RWPE1 (cell line): ENCODE data around the gene NFAM1.

Experiments
- CTCF ChIA-PET: fragments of 350-600 bp; sonication (Branson Sonifier 250); formaldehyde crosslinking; extraction: SDS; loops from one replicate; lab custom pipeline; 2021; lab: Yijun Ruan, JAX
- POLR2A ChIA-PET: fragments of 400-600 bp; formaldehyde crosslinking; extraction: SDS; loops from one replicate; lab custom pipeline; 2020; ENCODE audit warnings: antibody characterized with exemption; ENCODE audit not compliant: low non-redundant PET; lab: Yijun Ruan, JAX
- DNase-seq: peaks from one replicate; pipeline ENCODE4 v3.0.0; 2012; ENCODE audit warnings: low spot score
- H3K27ac ChIP-seq: fragments of 450-650 bp; 2 replicates; pipeline ENCODE4 v1.5.1; 2017
- CTCF ChIP-seq: fragments of 450-650 bp; conservative IDR thresholded peaks from 2 replicates; pipeline ENCODE4 v1.5.1; 2017; ENCODE audit warnings: low read depth, mild to moderate bottlenecking

The NFAM1 gene

DNA sequence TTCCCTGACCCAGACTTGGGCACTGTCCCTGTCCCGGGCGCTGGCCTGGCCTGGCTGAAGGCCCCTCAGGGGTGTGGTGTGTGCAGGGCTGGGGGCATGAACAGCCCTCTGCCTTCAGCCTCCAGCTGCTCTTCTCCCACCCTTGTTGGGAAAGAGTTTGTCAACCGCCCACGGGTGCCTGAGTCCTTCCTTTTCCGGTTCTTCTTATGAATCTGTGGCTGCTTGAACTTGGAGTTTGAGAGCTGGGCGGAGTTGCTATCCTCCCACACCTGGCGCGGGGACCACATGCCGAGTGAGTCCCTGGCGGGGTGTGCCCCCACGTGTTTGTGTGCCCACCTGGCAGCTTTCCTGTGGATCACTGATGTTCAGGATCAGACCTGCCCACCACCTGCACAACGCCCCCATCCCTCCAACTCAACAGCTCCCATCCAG is 13.4 kb downstream of the NFAM1 start:
- no peak for DNase-seq
- H3K27ac ChIP-seq = peak overlapping the region; percentile 51
- ChIA-PET POLR2A (no interaction called here), CTCF (no interaction called here)
- no peak for TF ChIP-seq CTCF

DNA sequence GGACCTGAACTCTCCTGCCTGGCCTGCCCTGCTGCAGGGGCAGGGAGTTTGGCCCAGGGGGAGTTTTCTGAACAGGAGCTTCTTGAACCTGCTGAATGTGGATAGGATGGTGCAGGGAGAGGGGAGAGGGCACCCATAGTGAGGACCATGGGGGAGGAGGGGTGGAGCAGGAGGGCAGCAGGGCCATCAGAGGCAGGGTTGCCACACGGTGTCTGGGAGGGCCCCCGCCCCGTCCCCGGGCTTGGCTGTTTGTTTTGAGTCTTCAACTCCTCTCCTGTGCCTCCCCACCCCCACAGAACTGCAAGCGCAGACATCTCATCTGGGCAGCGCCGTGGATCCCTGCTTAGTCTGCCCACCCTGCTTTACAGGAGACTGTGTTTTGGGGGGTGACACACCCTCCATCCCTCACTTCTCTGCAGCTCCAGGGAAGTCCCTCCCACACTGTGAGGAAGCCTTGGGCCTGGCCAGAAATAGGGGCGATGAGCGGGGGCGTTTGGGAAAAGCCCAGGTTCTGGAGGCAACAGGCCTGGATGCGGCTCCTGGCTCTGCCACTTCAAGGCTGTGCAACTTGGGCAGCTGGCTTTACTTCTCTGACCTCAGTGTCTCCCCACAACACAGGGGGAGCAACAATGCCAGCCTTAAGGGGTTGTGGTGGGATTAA is 14.4 kb downstream of the NFAM1 start:
- POLR2A ChIA-PET = no interaction called here
- peak overlapping the region; percentile 51 for H3K27ac ChIP-seq
- no peak for TF ChIP-seq CTCF
- DNase-seq = no peak
- CTCF ChIA-PET = no interaction called here

- peak overlapping the region; percentile 30 for H3K27ac ChIP-seq
- ChIA-PET POLR2A (no interaction called here), CTCF (no interaction called here)
- TF ChIP-seq CTCF = no peak
- DNase-seq = no peak
Measured at GRCh38 chr22:42416671-42417230, 15.5 kb downstream of the NFAM1 start.

DNA sequence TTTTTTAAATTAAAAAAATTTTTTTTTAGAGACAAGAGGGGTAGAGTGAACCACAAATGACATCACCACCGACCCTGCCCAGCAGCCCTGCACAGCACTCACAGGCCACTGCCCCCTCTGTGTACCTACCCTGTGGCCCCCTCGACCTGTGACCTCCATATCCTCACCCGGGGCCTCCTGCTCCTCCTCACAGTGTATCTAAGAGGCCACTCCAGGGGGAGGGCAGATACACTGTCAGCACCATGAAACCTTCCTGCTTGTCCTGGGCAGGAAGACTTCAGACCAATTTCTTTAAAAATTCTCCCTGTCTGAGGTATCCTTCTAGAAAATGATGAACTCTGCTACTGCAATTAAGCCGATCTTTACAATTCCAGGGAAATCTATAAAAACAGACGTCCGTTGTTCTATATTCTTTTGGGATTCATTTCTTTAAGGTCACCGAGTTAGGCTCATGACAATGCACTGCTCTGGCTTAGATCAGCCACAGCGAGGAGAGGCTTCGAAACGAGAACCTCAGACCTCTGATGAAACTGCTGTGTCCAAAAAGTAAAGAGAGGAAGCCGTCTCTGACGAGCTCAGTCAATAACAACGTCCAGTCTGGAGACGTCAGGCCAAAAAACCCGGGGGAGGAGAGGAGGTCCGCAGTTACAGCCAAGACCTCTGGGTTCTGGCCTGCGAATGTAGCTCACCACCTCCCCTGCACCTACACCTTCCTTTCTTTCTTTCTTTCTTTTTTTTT is 17.5 kb downstream of the NFAM1 start:
- ChIA-PET CTCF (interaction anchor here (0.6 kb wide), 2 partner anchors 23 to 29 kb away, joined by 3 read pairs; no protein-coding TSS in a partner anchor), POLR2A (no interaction called here)
- TF ChIP-seq CTCF = no peak
- no peak for DNase-seq
- no peak overlapping the region for H3K27ac ChIP-seq

DNA sequence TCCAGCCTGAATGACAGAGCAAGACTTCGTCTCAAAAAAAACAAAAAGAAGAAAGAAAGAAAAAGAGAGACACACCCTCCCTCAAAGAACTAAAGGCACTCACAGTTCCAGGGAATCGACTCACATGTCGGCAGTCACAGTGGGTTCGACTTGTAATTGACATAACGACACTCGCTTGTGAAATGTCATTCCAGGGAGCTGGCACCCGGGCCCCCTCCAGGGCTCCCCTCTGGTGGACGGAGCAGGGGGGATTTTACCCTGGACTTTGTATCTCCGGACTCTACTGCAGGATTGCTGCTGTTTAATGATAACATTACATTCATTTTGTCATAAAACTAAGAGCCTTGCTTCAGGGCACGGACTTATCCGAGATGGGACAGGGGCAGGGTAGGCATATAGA is 18.2 kb downstream of the NFAM1 start:
- ChIA-PET CTCF (no interaction called here), POLR2A (no interaction called here)
- no peak for DNase-seq
- no peak for TF ChIP-seq CTCF
- H3K27ac ChIP-seq = no peak overlapping the region

- ChIA-PET POLR2A (no interaction called here), CTCF (interaction anchor here (0.7 kb wide), 1 partner anchor 38 kb away, joined by 3 read pairs; no protein-coding TSS in a partner anchor)
- DNase-seq = no peak
- no peak for TF ChIP-seq CTCF
- no peak overlapping the region for H3K27ac ChIP-seq
Measured at GRCh38 chr22:42412744-42413333, 19.4 kb downstream of the NFAM1 start.
